Naive thymus-derived CD8-positive, alpha-beta T cell (primary cell): ENCODE measurements around the gene CHMP1B. TPM values are rescaled to one million over a fixed set of nuclear protein-coding genes. Genes with fewer than 3 reads are reported as not detected.
A peak's percentile ranks its signal among the peaks of the same experiment; 100 is the strongest.

Experiments used
- ATAC-seq, 2 donors: fragments of 150-1000 bp; cut with Tn5 transposase in 1 of 2; sonication (Bioruptor Pico), chemical (Tn5 transposase) in 1 of 2; 1 replicate in 1 of 2; 2 replicates in 1 of 2; pipeline ENCODE4 v1.10.0; 2021; ENCODE audit warnings: mild to moderate bottlenecking in 2 of 2, moderate library complexity in 2 of 2
- POLR2A ChIA-PET: fragments of 350-600 bp; sonication (Branson Sonifier 250); formaldehyde crosslinking; loops from one replicate; lab custom pipeline; 2021; ENCODE audit warnings: antibody characterized with exemption; lab: Charles Lee
- DNase-seq, 10 donors: peaks; one replicate each; pipeline versions ENCODE4 v3.0.0 to v3.0.0-alpha.2; 2020 to 2022
- H3K27ac Mint-ChIP-seq, 10 donors: one replicate each; pipeline ENCODE4 v1.8.0; 2020 to 2022; ENCODE audit warnings: mild to moderate bottlenecking in 10 of 10, mixed read lengths in 10 of 10, moderate library complexity in 4 of 10, inconsistent platforms in 1 of 10
- H3K27me3 Mint-ChIP-seq, 5 donors: one replicate each; pipeline ENCODE4 v1.8.0; 2021 to 2022; ENCODE audit warnings: mixed read lengths in 5 of 5
- H3K36me3 Mint-ChIP-seq, 3 donors: one replicate each; pipeline ENCODE4 v1.8.0; 2020 to 2022; ENCODE audit warnings: mixed read lengths in 3 of 3, mild to moderate bottlenecking in 2 of 3, inconsistent platforms in 1 of 3
- H3K4me1 Mint-ChIP-seq, 4 donors: one replicate each; pipeline ENCODE4 v1.8.0; 2021 to 2022; ENCODE audit warnings: mixed read lengths in 4 of 4
- H3K4me3 Mint-ChIP-seq, 10 donors: one replicate each; pipeline ENCODE4 v1.8.0; 2020 to 2022; ENCODE audit warnings: mild to moderate bottlenecking in 10 of 10, mixed read lengths in 10 of 10, moderate library complexity in 6 of 10, inconsistent platforms in 1 of 10
- H3K9me3 Mint-ChIP-seq, 9 donors: one replicate each; pipeline ENCODE4 v1.8.0; 2020 to 2022; ENCODE audit warnings: mixed read lengths in 9 of 9, mild to moderate bottlenecking in 3 of 9, inconsistent platforms in 1 of 9, moderate library complexity in 1 of 9
- polyA plus RNA-seq, 3 donors: library from polyadenylated mRNA; unstranded; fragments of 300-500 nt; fragmentation: Illumina TruSeq; gene quantifications; one replicate each; pipeline ENCODE4 v1.2.3, GENCODE V29; 2021
- total RNA-seq, 8 experiments: library from RNA in 2 of 8; stranded (reverse) in 2 of 8; gene quantifications; one replicate each; pipeline ENCODE4 v1.2.3 and lab custom pipeline; 2021 to 2026

Gene CHMP1B
- total RNA-seq: 10 to 100 TPM; 52.6 to 53.4 TPM
- 10 to 100 TPM; 45.2 to 58.0 (median 57.3) TPM for polyA plus RNA-seq
- total RNA-seq (lab: John Stamatoyannopoulos, UW): 57.7 to 338 (median 99.8) reads per million in 6 experiments

GRCh38 chr18:11851146-11851805 lies at the start of gene CHMP1B:
Gene CHMP1B, plus strand, starts transcription at chr18:11851413. Its CDS starts 99 bp downstream, at chr18:11851512.
- Mint-ChIP-seq H3K9me3 (no peaks in the 10 kb centered on the region), H3K4me3 (peak within 1 kb of the TSS; percentile 92 to 100 (median 100)), H3K27me3 (no peaks in the 10 kb centered on the region), H3K4me1 (peaks cover 16 to 60% (median 41%) of the 10 kb centered on the region in 4 donors), H3K27ac (peak within 1 kb of the TSS; percentile 99 to 100 (median 100)), H3K36me3 (peaks cover 1 to 14% (median 4%) of the 10 kb centered on the region in 3 donors)
- DNase-seq: peak; percentile 92 to 98 (median 96)
- POLR2A ChIA-PET: interaction anchor here (0.7 to 2.4 kb wide), 9 partner anchors 15 to 1938 kb away, joined by 3 to 15 read pairs (median 3); partner anchors contain the start of genes CEP76, IMPA2, MPPE1 and VAPA
- ATAC-seq: peak; percentile 81 to 82

DNA sequence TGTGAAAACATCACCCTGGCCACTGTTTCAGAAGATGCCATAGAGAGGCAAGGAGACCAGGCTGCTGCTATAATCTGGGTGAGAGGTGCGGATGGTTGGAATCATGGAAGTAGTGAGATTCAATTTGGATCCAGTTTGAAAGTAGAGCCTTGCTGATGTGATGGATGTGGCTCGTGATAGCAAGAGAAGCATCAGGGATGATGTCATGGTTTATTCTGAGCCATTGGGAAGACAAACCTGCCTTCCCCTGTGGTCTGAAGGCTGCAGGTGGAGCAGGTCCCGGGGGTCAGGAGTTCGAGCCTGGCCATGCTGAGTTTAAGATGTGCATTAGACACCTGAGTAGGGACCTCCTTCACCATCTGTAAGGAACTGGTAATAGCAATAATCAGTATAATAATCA lies 49.6 kb upstream of the CHMP1B start:
- ATAC-seq (no peak), DNase-seq (no peak)
- Mint-ChIP-seq H3K27me3 (peaks cover 5 to 12% (median 7%) of the 10 kb centered on the region in 5 donors), H3K27ac (peak overlapping the region in 1 of 10 donors; percentile 19), H3K9me3 (no peaks in the 10 kb centered on the region), H3K36me3 (no peaks in the 10 kb centered on the region), H3K4me3 (no peak overlapping the region), H3K4me1 (no peaks in the 10 kb centered on the region)
- POLR2A ChIA-PET: no interaction called here

GRCh38 chr18:11802158-11802557 lies 49.1 kb upstream of the CHMP1B start:
- DNase-seq: no peak
- Mint-ChIP-seq H3K4me3 (no peak overlapping the region), H3K9me3 (no peaks in the 10 kb centered on the region), H3K27ac (no peak overlapping the region), H3K4me1 (no peaks in the 10 kb centered on the region), H3K36me3 (no peaks in the 10 kb centered on the region), H3K27me3 (peaks cover 6 to 12% (median 8%) of the 10 kb centered on the region in 5 donors)
- no peak for ATAC-seq
- POLR2A ChIA-PET: no interaction called here

GRCh38 chr18:11802586-11802985 lies 48.6 kb upstream of the CHMP1B start:
- H3K9me3 Mint-ChIP-seq: no peaks in the 10 kb centered on the region
- no peak for ATAC-seq
- no peaks in the 10 kb centered on the region for H3K4me1 Mint-ChIP-seq
- no peak overlapping the region for H3K4me3 Mint-ChIP-seq
- H3K36me3 Mint-ChIP-seq: no peaks in the 10 kb centered on the region
- DNase-seq: no peak
- peaks cover 6 to 12% (median 8%) of the 10 kb centered on the region in 5 donors for H3K27me3 Mint-ChIP-seq
- no peak overlapping the region for H3K27ac Mint-ChIP-seq
- POLR2A ChIA-PET: no interaction called here

DNA sequence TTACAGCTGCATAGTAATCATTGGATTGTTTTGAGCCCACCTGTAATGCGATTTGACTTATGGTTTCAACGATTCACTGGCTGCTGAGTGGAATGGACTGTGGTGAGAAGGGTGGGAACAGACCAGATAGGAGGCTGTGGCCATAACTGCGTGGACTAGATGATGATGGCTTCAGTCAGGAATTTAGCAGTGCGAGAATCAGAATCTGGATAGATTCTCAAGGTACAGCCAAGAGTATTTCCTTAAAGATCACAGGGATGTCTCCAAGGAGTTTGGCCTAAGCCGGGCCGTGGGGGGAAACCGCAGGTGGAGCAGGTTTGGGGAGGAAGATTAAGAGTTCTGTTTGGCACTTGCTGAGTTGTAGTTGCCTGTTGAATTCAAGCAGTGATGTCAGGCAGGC lies 44.0 kb upstream of the CHMP1B start:
- Mint-ChIP-seq H3K36me3 (no peaks in the 10 kb centered on the region), H3K27me3 (peaks cover 2 to 9% (median 9%) of the 10 kb centered on the region in 5 donors), H3K9me3 (no peaks in the 10 kb centered on the region), H3K4me3 (no peak overlapping the region), H3K27ac (no peak overlapping the region), H3K4me1 (no peaks in the 10 kb centered on the region)
- POLR2A ChIA-PET: no interaction called here
- DNase-seq (no peak), ATAC-seq (no peak)

- POLR2A ChIA-PET: no interaction called here
- Mint-ChIP-seq H3K27ac (no peak overlapping the region), H3K27me3 (peaks cover 0 to 9% (median 2%) of the 10 kb centered on the region in 5 donors), H3K4me3 (no peak overlapping the region), H3K4me1 (no peaks in the 10 kb centered on the region), H3K36me3 (no peaks in the 10 kb centered on the region), H3K9me3 (no peaks in the 10 kb centered on the region)
- ATAC-seq: no peak
- no peak for DNase-seq
These were observed 43.0 kb upstream of the CHMP1B start for GRCh38 chr18:11808001-11808855.

DNA sequence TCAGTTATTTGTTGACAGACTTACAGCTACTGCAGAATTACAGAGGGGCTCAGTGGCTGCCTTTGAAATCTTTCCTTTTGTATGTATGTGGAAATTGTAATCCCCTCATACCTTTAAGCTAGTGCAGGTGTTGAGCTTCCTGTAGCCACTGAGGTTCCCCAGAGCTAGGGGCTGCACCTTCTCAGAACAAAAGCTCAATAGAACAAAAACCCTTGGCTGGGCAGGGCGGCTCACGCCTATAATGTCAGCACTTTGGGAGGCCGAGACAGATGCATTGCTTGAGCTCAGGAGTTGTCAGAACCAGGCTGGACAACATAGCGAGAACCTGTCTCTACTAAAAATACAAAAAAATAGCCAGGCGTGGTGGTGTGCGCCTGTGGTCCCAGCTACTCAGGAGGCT lies 41.3 kb upstream of the CHMP1B start:
- H3K4me1 Mint-ChIP-seq: no peaks in the 10 kb centered on the region
- no peak for ATAC-seq
- no peaks in the 10 kb centered on the region for H3K36me3 Mint-ChIP-seq
- POLR2A ChIA-PET: no interaction called here
- H3K27me3 Mint-ChIP-seq: peaks cover 0 to 9% (median 2%) of the 10 kb centered on the region in 5 donors
- no peak for DNase-seq
- H3K9me3 Mint-ChIP-seq: no peaks in the 10 kb centered on the region
- no peak overlapping the region for H3K4me3 Mint-ChIP-seq
- H3K27ac Mint-ChIP-seq: no peak overlapping the region

GRCh38 chr18:11810379-11810778 lies 40.8 kb upstream of the CHMP1B start:
- Mint-ChIP-seq H3K36me3 (no peaks in the 10 kb centered on the region), H3K4me3 (no peak overlapping the region), H3K9me3 (no peaks in the 10 kb centered on the region), H3K27ac (no peak overlapping the region), H3K4me1 (no peaks in the 10 kb centered on the region), H3K27me3 (peaks cover 0 to 9% (median 2%) of the 10 kb centered on the region in 5 donors)
- POLR2A ChIA-PET: no interaction called here
- DNase-seq (no peak), ATAC-seq (no peak)

DNA sequence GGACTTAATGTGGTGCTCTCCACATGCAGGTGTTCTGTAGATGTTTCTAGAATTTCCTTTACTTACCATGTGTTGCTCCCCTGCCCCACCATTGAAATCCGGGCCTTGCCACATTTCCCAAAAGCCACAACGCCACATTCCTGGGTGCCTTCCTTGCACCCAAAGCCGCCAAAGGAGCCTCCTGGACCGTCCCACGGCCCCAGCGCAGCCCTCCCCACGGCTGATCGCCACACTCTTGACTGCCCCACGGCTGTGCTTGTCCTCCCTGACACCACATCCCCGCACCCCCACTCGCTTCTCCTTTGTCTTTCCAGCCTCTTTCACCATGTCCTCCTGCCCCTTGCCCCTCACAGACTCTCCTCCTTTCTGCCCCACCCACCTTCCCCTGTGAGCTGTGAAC lies 40.2 kb upstream of the CHMP1B start:
- H3K36me3 Mint-ChIP-seq: no peaks in the 10 kb centered on the region
- no peak for ATAC-seq
- H3K9me3 Mint-ChIP-seq: no peaks in the 10 kb centered on the region

GRCh38 chr18:11817229-11817628 lies 34.0 kb upstream of the CHMP1B start:
- Mint-ChIP-seq H3K36me3 (no peaks in the 10 kb centered on the region), H3K27ac (no peak overlapping the region), H3K27me3 (peaks cover 0 to 5% (median 2%) of the 10 kb centered on the region in 5 donors), H3K9me3 (peaks cover 0 to 7% (median 0%) of the 10 kb centered on the region in 9 donors), H3K4me3 (no peak overlapping the region), H3K4me1 (no peaks in the 10 kb centered on the region)
- DNase-seq (no peak), ATAC-seq (no peak)
- POLR2A ChIA-PET: no interaction called here

More for the DNA sequence above, 40.2 kb upstream of the CHMP1B start:
- no peaks in the 10 kb centered on the region for H3K4me1 Mint-ChIP-seq
- peaks cover 0 to 9% (median 2%) of the 10 kb centered on the region in 5 donors for H3K27me3 Mint-ChIP-seq
- no peak overlapping the region for H3K4me3 Mint-ChIP-seq
- H3K27ac Mint-ChIP-seq: no peak overlapping the region
- no peak for DNase-seq
- POLR2A ChIA-PET: no interaction called here

DNA sequence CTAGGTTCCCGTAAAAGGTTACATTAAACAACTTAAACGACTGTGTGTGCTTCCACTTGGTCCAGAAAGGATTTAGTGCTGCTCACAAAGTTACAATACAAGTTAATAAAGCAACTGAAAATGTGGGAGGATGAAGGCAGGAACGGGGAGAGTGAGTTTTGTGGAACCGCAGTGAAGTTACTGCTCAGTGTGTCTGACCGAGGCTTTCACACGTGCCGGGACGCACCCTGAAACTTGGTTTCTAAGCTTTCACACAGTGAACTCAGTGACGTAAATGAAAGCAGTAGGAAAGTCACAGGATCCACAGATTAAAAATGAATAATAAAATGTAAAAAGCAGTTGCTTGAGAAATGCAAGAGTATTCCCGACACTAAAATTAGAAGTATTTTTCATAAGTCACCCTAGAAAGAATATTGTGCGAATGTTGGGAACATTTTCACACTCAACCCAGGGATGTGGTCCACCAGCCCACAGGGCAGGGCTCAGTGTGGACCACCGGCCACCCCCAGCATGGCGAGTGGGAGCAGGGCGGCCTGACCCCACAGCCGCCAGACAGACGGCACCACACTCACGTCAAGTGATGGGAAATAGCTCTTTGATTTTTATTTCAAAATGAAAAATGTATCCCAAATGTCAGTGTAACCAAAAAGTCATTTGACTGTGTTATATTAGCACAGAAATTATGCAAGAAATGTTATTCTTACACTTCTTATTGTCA lies 32.6 kb upstream of the CHMP1B start:
- H3K27me3 Mint-ChIP-seq: peaks cover 0 to 5% (median 2%) of the 10 kb centered on the region in 5 donors
- H3K9me3 Mint-ChIP-seq: peaks cover 0 to 7% (median 0%) of the 10 kb centered on the region in 9 donors
- H3K4me3 Mint-ChIP-seq: peak overlapping the region in 1 of 10 donors; percentile 52
- POLR2A ChIA-PET: no interaction called here
- DNase-seq (peak in 1 of 10 donors; percentile 6), ATAC-seq (no peak)
- H3K27ac Mint-ChIP-seq: peak overlapping the region in 1 of 10 donors; percentile 75
- H3K4me1 Mint-ChIP-seq: no peaks in the 10 kb centered on the region
- H3K36me3 Mint-ChIP-seq: no peaks in the 10 kb centered on the region

- H3K36me3 Mint-ChIP-seq: no peaks in the 10 kb centered on the region
- DNase-seq: no peak
- POLR2A ChIA-PET: no interaction called here
- no peak for ATAC-seq
- no peak overlapping the region for H3K4me3 Mint-ChIP-seq
- H3K27ac Mint-ChIP-seq: no peak overlapping the region
- H3K9me3 Mint-ChIP-seq: peaks cover 0 to 7% (median 0%) of the 10 kb centered on the region in 9 donors
- H3K27me3 Mint-ChIP-seq: peaks cover 0 to 5% (median 2%) of the 10 kb centered on the region in 5 donors
- H3K4me1 Mint-ChIP-seq: no peaks in the 10 kb centered on the region
These were observed 31.3 kb upstream of the CHMP1B start for GRCh38 chr18:11819938-11820337.
